Neural cell (in vitro differentiated cells): ENCODE measurements around the gene TM9SF2. TPM values are rescaled to one million over a fixed set of nuclear protein-coding genes. Genes with fewer than 3 reads are reported as not detected.
A peak's percentile ranks its signal among the peaks of the same experiment; 100 is the strongest.

Experiments
- H2AFZ ChIP-seq: fragments of 200-600, 300-800 bp; sonication (generic), shearing (Covaris generic); 2 replicates; pipeline ENCODE4 v1.6.0; 2014; ENCODE audit warnings: low read depth, mild to moderate bottlenecking, antibody characterized with exemption, low read length, moderate library complexity
- H3F3A ChIP-seq: fragments of 200-600 bp; shearing (Covaris generic); 2 replicates; pipeline ENCODE4 v1.6.1; 2016; ENCODE audit warnings: mild to moderate bottlenecking, moderate library complexity, mixed read lengths, antibody characterized with exemption, low read length; ENCODE audit not compliant: insufficient read depth, poor library complexity, severe bottlenecking
- H3K27ac ChIP-seq: fragments of 200-600, 300-800 bp; sonication (generic), shearing (Covaris generic); 2 replicates; pipeline ENCODE4 v1.5.1; 2014; ENCODE audit warnings: mild to moderate bottlenecking, low read length, moderate library complexity
- H3K27me3 ChIP-seq: fragments of 300-800, 200-600 bp; sonication (generic), shearing (Covaris generic); 2 replicates; pipeline ENCODE4 v1.6.0; 2014; ENCODE audit warnings: mild to moderate bottlenecking, low read depth, low read length, moderate library complexity; ENCODE audit not compliant: insufficient read depth
- H3K36me3 ChIP-seq: fragments of 300-800, 200-600 bp; sonication (generic), shearing (Covaris generic); 2 replicates; pipeline ENCODE4 v1.5.1; 2014; ENCODE audit warnings: mild to moderate bottlenecking, antibody characterized with exemption, low read length, moderate library complexity; ENCODE audit not compliant: insufficient read depth
- H3K4me2 ChIP-seq: fragments of 300-800, 200-600 bp; sonication (generic), shearing (Covaris generic); 2 replicates; pipeline ENCODE4 v1.6.0; 2014; ENCODE audit warnings: mild to moderate bottlenecking, low read length
- H3K4me3 ChIP-seq: fragments of 300-800, 200-600 bp; sonication (generic), shearing (Covaris generic); 2 replicates; pipeline ENCODE4 v1.5.1; 2014; ENCODE audit warnings: mild to moderate bottlenecking, low read length, moderate library complexity
- H3K79me2 ChIP-seq: fragments of 200-600 bp; shearing (Covaris generic); replicated peaks from 2 replicates; pipeline ENCODE4 v1.6.0; 2014; ENCODE audit warnings: mild to moderate bottlenecking, low read length, moderate library complexity; ENCODE audit not compliant: insufficient read depth
- H3K9ac ChIP-seq: fragments of 300-800, 200-600 bp; sonication (generic), shearing (Covaris generic); 2 replicates; pipeline ENCODE4 v1.6.1; 2016; ENCODE audit warnings: mild to moderate bottlenecking, low read length, mixed read lengths
- H3K9me2 ChIP-seq: fragments of 200-600 bp; shearing (Covaris generic); 2 replicates; pipeline ENCODE4 v1.6.1; 2016; ENCODE audit warnings: mild to moderate bottlenecking, low read length, mixed read lengths; ENCODE audit not compliant: insufficient read depth
- H3K9me3 ChIP-seq: fragments of 200-600, 300-800 bp; sonication (generic), shearing (Covaris generic); 2 replicates; pipeline ENCODE4 v1.6.1; 2016; ENCODE audit warnings: mild to moderate bottlenecking, mixed run types, low read length, moderate library complexity, mixed read lengths
- H4K20me1 ChIP-seq: fragments of 200-600 bp; shearing (Covaris generic); 2 replicates; pipeline ENCODE4 v1.6.1; 2016; ENCODE audit warnings: mild to moderate bottlenecking, mixed run types; ENCODE audit not compliant: insufficient read depth
- EP300 ChIP-seq: fragments of 450-650 bp; conservative IDR thresholded peaks from 2 replicates; pipeline ENCODE4 v1.6.1; 2014; ENCODE audit warnings: antibody characterized with exemption, mild to moderate bottlenecking, moderate library complexity; ENCODE audit not compliant: poor library complexity, severe bottlenecking
- EZH2 ChIP-seq: fragments of 200-600, 300-800 bp; shearing (Covaris generic), sonication (generic); IDR thresholded peaks from 2 replicates; pipeline ENCODE4 v1.6.1; 2014; ENCODE audit warnings: antibody characterized with exemption, low read length, borderline replicate concordance, mild to moderate bottlenecking; ENCODE audit not compliant: insufficient read depth, poor library complexity, severe bottlenecking
- MXI1 ChIP-seq: fragments of 450-650 bp; conservative IDR thresholded peaks from 2 replicates; pipeline ENCODE4 v1.6.1; 2014; ENCODE audit warnings: antibody characterized with exemption, mild to moderate bottlenecking; ENCODE audit not compliant: poor library complexity, severe bottlenecking
- POLR2AphosphoS5 ChIP-seq: IDR thresholded peaks from 2 replicates; pipeline ENCODE4 v1.6.1; 2012
- RAD21 ChIP-seq: fragments of 450-650 bp; conservative IDR thresholded peaks from 2 replicates; pipeline ENCODE4 v1.6.1; 2014; ENCODE audit warnings: antibody characterized with exemption, mild to moderate bottlenecking, moderate library complexity
- SMC3 ChIP-seq: fragments of 450-650 bp; conservative IDR thresholded peaks from 2 replicates; pipeline ENCODE4 v1.6.1; 2014; ENCODE audit warnings: antibody characterized with exemption, mild to moderate bottlenecking, moderate library complexity; ENCODE audit not compliant: poor library complexity
- TAF1 ChIP-seq: IDR thresholded peaks from 2 replicates; pipeline ENCODE4 v1.6.1; 2012; ENCODE audit warnings: low read depth
- polyA plus RNA-seq: library from polyadenylated mRNA; depleted of rRNA; stranded (reverse); fragments of >200 nt; gene quantifications from 2 replicates; pipeline ENCODE4 v1.2.3, GENCODE V29; 2014
- TF ChIP-seq, protein P1 (sequence below): fragments of 450-650 bp; IDR thresholded peaks from 2 replicates; pipeline ENCODE4 v1.5.1; 2014; ENCODE audit warnings: antibody characterized with exemption, mild to moderate bottlenecking, moderate library complexity; ENCODE audit not compliant: poor library complexity, severe bottlenecking
- TF ChIP-seq, protein P2 (sequence below): IDR thresholded peaks from 2 replicates; pipeline ENCODE4 v1.6.1; 2012; ENCODE audit warnings: borderline replicate concordance

The TM9SF2 gene
- polyA plus RNA-seq, 1 donor from 2014 or later, result 128 TPM

DNA sequence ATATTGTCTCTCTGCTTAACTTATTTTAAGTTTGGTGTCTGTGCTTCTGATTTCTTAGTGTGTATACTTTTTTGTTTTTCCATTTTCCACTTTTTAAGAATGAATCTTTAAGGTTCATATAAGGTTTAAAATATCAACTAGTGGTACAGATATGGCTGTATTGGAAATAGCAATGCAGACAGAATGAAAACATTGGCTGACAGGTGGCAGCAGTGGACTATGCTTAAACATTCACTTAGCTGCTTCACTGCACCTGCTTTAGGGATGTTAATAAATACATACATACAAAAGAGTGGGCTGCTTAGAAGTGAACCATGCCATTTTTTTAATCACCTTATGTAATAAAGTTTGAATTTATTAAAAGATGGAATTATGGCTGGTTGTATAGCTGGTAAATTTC is 27.3 kb downstream of the TM9SF2 start:
- Histone ChIP-seq H3K9me2 (no peaks in the 10 kb centered on the region), H3K27me3 (no peaks in the 10 kb centered on the region), H4K20me1 (no peaks in the 10 kb centered on the region), H3K36me3 (peaks cover 5% of the 10 kb centered on the region), H3K79me2 (no peaks in the 10 kb centered on the region), H3K4me2 (no peak overlapping the region), H2AFZ (no peak overlapping the region), H3K27ac (no peak overlapping the region), H3K4me3 (no peak overlapping the region), H3K9ac (no peak overlapping the region), H3K9me3 (no peaks in the 10 kb centered on the region), H3F3A (no peaks in the 10 kb centered on the region)
- TF ChIP-seq, protein P1, sequence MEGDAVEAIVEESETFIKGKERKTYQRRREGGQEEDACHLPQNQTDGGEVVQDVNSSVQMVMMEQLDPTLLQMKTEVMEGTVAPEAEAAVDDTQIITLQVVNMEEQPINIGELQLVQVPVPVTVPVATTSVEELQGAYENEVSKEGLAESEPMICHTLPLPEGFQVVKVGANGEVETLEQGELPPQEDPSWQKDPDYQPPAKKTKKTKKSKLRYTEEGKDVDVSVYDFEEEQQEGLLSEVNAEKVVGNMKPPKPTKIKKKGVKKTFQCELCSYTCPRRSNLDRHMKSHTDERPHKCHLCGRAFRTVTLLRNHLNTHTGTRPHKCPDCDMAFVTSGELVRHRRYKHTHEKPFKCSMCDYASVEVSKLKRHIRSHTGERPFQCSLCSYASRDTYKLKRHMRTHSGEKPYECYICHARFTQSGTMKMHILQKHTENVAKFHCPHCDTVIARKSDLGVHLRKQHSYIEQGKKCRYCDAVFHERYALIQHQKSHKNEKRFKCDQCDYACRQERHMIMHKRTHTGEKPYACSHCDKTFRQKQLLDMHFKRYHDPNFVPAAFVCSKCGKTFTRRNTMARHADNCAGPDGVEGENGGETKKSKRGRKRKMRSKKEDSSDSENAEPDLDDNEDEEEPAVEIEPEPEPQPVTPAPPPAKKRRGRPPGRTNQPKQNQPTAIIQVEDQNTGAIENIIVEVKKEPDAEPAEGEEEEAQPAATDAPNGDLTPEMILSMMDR, result peak; percentile 66
- TF ChIP-seq SMC3, result peak; percentile 58
- TF ChIP-seq, protein P2, sequence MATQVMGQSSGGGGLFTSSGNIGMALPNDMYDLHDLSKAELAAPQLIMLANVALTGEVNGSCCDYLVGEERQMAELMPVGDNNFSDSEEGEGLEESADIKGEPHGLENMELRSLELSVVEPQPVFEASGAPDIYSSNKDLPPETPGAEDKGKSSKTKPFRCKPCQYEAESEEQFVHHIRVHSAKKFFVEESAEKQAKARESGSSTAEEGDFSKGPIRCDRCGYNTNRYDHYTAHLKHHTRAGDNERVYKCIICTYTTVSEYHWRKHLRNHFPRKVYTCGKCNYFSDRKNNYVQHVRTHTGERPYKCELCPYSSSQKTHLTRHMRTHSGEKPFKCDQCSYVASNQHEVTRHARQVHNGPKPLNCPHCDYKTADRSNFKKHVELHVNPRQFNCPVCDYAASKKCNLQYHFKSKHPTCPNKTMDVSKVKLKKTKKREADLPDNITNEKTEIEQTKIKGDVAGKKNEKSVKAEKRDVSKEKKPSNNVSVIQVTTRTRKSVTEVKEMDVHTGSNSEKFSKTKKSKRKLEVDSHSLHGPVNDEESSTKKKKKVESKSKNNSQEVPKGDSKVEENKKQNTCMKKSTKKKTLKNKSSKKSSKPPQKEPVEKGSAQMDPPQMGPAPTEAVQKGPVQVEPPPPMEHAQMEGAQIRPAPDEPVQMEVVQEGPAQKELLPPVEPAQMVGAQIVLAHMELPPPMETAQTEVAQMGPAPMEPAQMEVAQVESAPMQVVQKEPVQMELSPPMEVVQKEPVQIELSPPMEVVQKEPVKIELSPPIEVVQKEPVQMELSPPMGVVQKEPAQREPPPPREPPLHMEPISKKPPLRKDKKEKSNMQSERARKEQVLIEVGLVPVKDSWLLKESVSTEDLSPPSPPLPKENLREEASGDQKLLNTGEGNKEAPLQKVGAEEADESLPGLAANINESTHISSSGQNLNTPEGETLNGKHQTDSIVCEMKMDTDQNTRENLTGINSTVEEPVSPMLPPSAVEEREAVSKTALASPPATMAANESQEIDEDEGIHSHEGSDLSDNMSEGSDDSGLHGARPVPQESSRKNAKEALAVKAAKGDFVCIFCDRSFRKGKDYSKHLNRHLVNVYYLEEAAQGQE, result no peak
- no peak for TF ChIP-seq MXI1
- TF ChIP-seq RAD21, result peak; percentile 66

DNA sequence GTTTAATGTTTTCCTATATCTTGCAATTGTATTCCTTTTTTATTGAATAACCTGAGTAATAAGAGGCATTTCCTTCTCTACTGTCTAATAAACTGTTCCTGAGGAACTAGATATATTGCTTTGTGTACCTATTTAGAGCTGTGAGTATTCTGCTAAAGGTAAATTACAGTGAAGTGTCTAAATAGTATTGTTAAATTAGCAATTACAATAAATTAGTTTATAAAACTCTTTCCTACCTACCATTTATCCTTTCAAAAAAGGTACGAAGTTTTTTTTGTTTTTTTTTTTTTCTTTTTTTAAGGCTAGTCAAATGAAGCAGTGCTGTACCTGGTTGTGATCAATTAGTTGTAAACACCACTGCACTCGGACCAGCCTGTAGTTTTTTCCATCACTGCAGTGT is 34.8 kb downstream of the TM9SF2 start:
- H2AFZ ChIP-seq, result no peak overlapping the region
- H3F3A ChIP-seq, result no peaks in the 10 kb centered on the region
- H3K9ac ChIP-seq, result no peak overlapping the region
- no peaks in the 10 kb centered on the region for H3K36me3 ChIP-seq
- TF ChIP-seq MXI1, result no peak
- TF ChIP-seq TAF1, result no peak
- no peak for TF ChIP-seq POLR2AphosphoS5
- TF ChIP-seq EP300, result no peak
- TF ChIP-seq, protein P1, result no peak
- TF ChIP-seq, protein P2, result no peak
- no peak for TF ChIP-seq RAD21
- no peak for TF ChIP-seq EZH2
- TF ChIP-seq SMC3, result no peak
- no peaks in the 10 kb centered on the region for H3K27me3 ChIP-seq
- no peaks in the 10 kb centered on the region for H3K9me3 ChIP-seq
- H3K79me2 ChIP-seq, result no peaks in the 10 kb centered on the region
- H3K9me2 ChIP-seq, result no peaks in the 10 kb centered on the region
- H3K4me3 ChIP-seq, result no peak overlapping the region
- no peak overlapping the region for H3K27ac ChIP-seq
- H3K4me2 ChIP-seq, result no peak overlapping the region
- H4K20me1 ChIP-seq, result no peaks in the 10 kb centered on the region
